GM23248 (cell line): ENCODE data around the gene CREBL2.

ENCODE experiments used
- EZH2 ChIP-seq: fragments of 200-600 bp; sonication (generic); IDR thresholded peaks from 2 replicates; pipeline ENCODE4 v1.6.1; 2018; ENCODE audit warnings: antibody characterized with exemption, mild to moderate bottlenecking; ENCODE audit not compliant: insufficient read depth, poor library complexity, severe bottlenecking
- EZH2phosphoT487 ChIP-seq: fragments of 200-600 bp; sonication (generic); IDR thresholded peaks from 2 replicates; pipeline ENCODE4 v1.6.1; 2018; ENCODE audit warnings: antibody characterized with exemption, moderate library complexity, mild to moderate bottlenecking, low read depth; ENCODE audit not compliant: insufficient read depth

DNA sequence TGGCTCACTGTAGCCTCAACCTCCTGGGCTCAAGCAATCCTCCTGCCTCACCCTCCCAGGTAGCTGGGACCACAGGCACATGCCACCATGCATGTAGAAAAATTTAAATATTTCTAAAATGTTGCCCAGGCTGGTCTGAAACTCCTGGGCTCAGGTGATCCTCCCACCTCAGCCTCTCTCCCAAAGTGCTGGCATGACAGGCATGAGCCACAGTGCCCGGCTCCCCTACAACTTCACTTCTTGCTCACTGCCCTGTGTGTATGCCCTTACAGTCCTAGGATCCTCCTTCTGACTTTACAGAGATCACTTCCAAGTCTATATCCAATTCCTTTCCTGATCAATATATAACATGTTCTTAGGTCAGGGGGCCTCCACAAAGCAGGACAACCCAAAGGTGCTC, 23.8 kb upstream of the CREBL2 start:
- TF ChIP-seq EZH2phosphoT487 (no peak), EZH2 (no peak)
